Parathyroid adenoma (tissue), 2 donors: ENCODE data around the gene EBPL.
"Not testable (repeated sequence)": the region's sequence is repeated elsewhere in the genome, so short reads cannot be mapped to it uniquely, and the experiment has no call there.

Experiments used
- H2AFZ ChIP-seq: fragments of 300-600 bp; sonication (generic); one replicate; pipeline ENCODE4 v1.7.0; 2017; ENCODE audit warnings: antibody characterized with exemption, mild to moderate bottlenecking
- H3K27ac ChIP-seq: fragments of 300-600 bp; sonication (generic); one replicate; pipeline ENCODE4 v1.7.0; 2017
- H3K27me3 ChIP-seq: fragments of 300-600 bp; sonication (generic); one replicate; pipeline ENCODE4 v1.7.0; 2017; ENCODE audit warnings: low read length; ENCODE audit not compliant: control insufficient read depth, insufficient read depth
- H3K36me3 ChIP-seq: fragments of 300-600 bp; sonication (generic); one replicate; pipeline ENCODE4 v1.7.0; 2017; ENCODE audit warnings: low read length; ENCODE audit not compliant: control insufficient read depth, insufficient read depth
- H3K4me1 ChIP-seq: fragments of 300-600 bp; sonication (generic); one replicate; pipeline ENCODE4 v1.7.0; 2017; ENCODE audit warnings: control low read depth
- H3K4me2 ChIP-seq: fragments of 300-600 bp; sonication (generic); one replicate; pipeline ENCODE4 v1.7.0; 2017; ENCODE audit warnings: low read length
- H3K4me3 ChIP-seq: fragments of 300-600 bp; sonication (generic); one replicate; pipeline ENCODE4 v1.7.0; 2017; ENCODE audit warnings: low read depth, low read length
- H3K79me2 ChIP-seq: fragments of 300-600 bp; sonication (generic); one replicate; pipeline ENCODE4 v1.7.0; 2017; ENCODE audit warnings: control low read depth
- H3K9ac ChIP-seq: fragments of 300-600 bp; sonication (generic); one replicate; pipeline ENCODE4 v1.7.0; 2017; ENCODE audit warnings: mild to moderate bottlenecking
- H3K9me3 ChIP-seq: fragments of 300-600 bp; sonication (generic); one replicate; pipeline ENCODE4 v1.7.0; 2017; ENCODE audit warnings: low read length; ENCODE audit not compliant: control insufficient read depth
- CTCF ChIP-seq: fragments of 300-600 bp; sonication (generic); IDR thresholded peaks from one replicate; pipeline ENCODE4 v1.7.0; 2017; ENCODE audit warnings: antibody characterized with exemption, mild to moderate bottlenecking
- donor health status: primary hyperparathyroidism.

The EBPL gene

GRCh38 chr13:49622174-49622946, 68.9 kb downstream of the EBPL start:
- H3K4me3 ChIP-seq = no peak overlapping the region
- no peak overlapping the region for H3K27ac ChIP-seq
- H3K9ac ChIP-seq = no peak overlapping the region
- peak overlapping the region; percentile 13 for H3K4me2 ChIP-seq
- no peaks in the 10 kb centered on the region for H3K79me2 ChIP-seq
- H2AFZ ChIP-seq = no peak overlapping the region
- no peaks in the 10 kb centered on the region for H3K27me3 ChIP-seq
- H3K36me3 ChIP-seq = no peaks in the 10 kb centered on the region
- no peak for TF ChIP-seq CTCF
- H3K4me1 ChIP-seq = peaks cover 4% of the 10 kb centered on the region
- H3K9me3 ChIP-seq = no peaks in the 10 kb centered on the region

- no peak overlapping the region for H3K9ac ChIP-seq
- no peaks in the 10 kb centered on the region for H3K36me3 ChIP-seq
- TF ChIP-seq CTCF = no peak
- no peaks in the 10 kb centered on the region for H3K79me2 ChIP-seq
- no peak overlapping the region for H2AFZ ChIP-seq
- no peaks in the 10 kb centered on the region for H3K4me1 ChIP-seq
- H3K9me3 ChIP-seq = no peaks in the 10 kb centered on the region
- no peak overlapping the region for H3K4me2 ChIP-seq
- no peak overlapping the region for H3K27ac ChIP-seq
- H3K4me3 ChIP-seq = no peak overlapping the region
- H3K27me3 ChIP-seq = no peaks in the 10 kb centered on the region
Observed at GRCh38 chr13:49620170-49620621, 71.1 kb downstream of the EBPL start.

DNA sequence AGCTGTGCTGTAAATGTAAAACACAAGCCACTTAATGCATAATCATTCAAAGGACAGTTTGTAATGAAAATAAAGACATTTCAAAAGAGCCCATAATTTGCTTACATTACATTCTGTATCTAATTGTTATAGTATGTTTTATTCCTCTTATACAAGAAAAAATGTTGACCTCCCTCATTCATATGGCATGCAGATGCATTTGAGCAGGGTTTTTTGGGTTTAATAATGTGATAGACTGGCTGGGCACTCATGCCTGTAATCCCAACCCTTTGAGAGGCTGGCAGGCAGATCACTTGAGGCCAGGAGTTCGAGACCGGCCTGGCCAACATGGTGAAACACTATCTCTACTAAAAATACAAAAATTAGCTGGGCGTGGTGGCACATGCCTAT, 74.6 kb downstream of the EBPL start:
- no peaks in the 10 kb centered on the region for H3K4me1 ChIP-seq
- no peak overlapping the region for H3K4me2 ChIP-seq
- no peak overlapping the region for H3K9ac ChIP-seq
- no peaks in the 10 kb centered on the region for H3K36me3 ChIP-seq
- no peak for TF ChIP-seq CTCF
- no peak overlapping the region for H3K4me3 ChIP-seq
- H3K9me3 ChIP-seq = no peaks in the 10 kb centered on the region
- no peak overlapping the region for H3K27ac ChIP-seq
- no peaks in the 10 kb centered on the region for H3K27me3 ChIP-seq
- H2AFZ ChIP-seq = no peak overlapping the region
- H3K79me2 ChIP-seq = no peaks in the 10 kb centered on the region

DNA sequence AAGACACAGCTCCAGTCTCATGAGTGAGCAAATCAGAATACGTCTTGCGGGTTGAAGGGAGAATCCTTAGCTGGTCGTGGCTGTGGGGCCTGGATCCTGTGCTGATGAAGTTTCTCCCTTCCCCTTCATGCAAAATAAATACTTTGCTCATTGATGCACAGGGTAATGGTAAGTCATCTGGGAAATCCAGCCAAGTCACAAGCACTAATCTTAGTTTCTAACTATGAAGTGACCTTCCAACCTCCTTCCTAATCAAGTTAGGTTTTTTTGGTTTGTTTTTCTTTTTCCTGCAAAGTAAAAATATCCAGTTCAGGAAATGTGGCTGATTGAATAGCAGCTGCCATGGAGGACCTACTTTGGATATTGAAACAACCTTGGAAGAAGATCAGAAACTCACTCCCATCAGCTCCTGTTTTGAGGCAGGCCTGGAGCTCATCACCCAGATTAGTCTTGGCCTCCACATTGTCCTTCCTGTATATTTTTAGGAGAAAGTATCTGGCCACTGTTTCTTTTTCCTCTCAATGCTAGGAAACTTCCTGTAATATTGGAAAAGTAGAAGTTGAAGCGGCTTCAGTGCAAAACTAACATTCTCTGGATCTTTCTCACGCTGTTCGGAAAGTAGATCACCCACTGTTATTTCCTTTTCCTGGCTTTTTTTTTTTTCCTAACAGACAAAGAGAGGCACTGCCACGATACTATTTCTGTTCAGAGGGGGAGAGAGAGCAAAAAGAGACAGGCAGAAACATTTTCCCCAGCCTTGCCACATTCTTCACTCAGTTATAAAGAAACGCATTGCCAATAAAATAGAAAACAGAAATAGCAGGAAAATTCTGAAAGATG, 75.2 kb downstream of the EBPL start:
- Histone ChIP-seq H3K4me1 (no peaks in the 10 kb centered on the region), H3K9ac (no peak overlapping the region), H3K4me3 (no peak overlapping the region), H3K27ac (peak overlapping the region; percentile 32), H3K27me3 (no peaks in the 10 kb centered on the region), H3K36me3 (no peaks in the 10 kb centered on the region), H2AFZ (no peak overlapping the region), H3K4me2 (no peak overlapping the region), H3K79me2 (no peaks in the 10 kb centered on the region), H3K9me3 (no peaks in the 10 kb centered on the region)
- TF ChIP-seq CTCF = no peak

- H3K4me2 ChIP-seq, H2AFZ ChIP-seq, H3K9me3 ChIP-seq, H3K4me3 ChIP-seq, H3K36me3 ChIP-seq, H3K27ac ChIP-seq, H3K27me3 ChIP-seq, H3K9ac ChIP-seq, H3K79me2 ChIP-seq, H3K4me1 ChIP-seq: not testable (repeated sequence)
Observed at GRCh38 chr13:49612042-49612441, 79.2 kb downstream of the EBPL start.
